Ishikawa (cell line): Measurements from ENCODE around the gene MDFI.

Experiments used
- CEBPB ChIP-seq: IDR thresholded peaks from 2 replicates; pipeline ENCODE4 v1.6.1; 2012
- CREB1 ChIP-seq: IDR thresholded peaks from 2 replicates; pipeline ENCODE4 v1.6.1; 2012; ENCODE audit warnings: low read depth
- EGR1 ChIP-seq: IDR thresholded peaks from 2 replicates; pipeline ENCODE4 v1.6.1; 2012
- EP300 ChIP-seq: IDR thresholded peaks from 2 replicates; pipeline ENCODE4 v1.6.1; 2012; ENCODE audit warnings: borderline replicate concordance
- FOXM1 ChIP-seq: IDR thresholded peaks from 2 replicates; pipeline ENCODE4 v1.6.1; 2012; ENCODE audit warnings: low read depth, borderline replicate concordance
- NFIC ChIP-seq: IDR thresholded peaks from 2 replicates; pipeline ENCODE4 v1.6.1; 2012
- RAD21 ChIP-seq: IDR thresholded peaks from 2 replicates; pipeline ENCODE4 v1.6.1; 2012; ENCODE audit warnings: low read depth
- TAF1 ChIP-seq: IDR thresholded peaks from 2 replicates; pipeline ENCODE4 v1.6.1; 2012; ENCODE audit warnings: low read depth, mild to moderate bottlenecking
- TCF12 ChIP-seq: IDR thresholded peaks from 2 replicates; pipeline ENCODE4 v1.6.1; 2012; ENCODE audit warnings: low read depth
- TEAD4 ChIP-seq: IDR thresholded peaks from 2 replicates; pipeline ENCODE4 v1.6.1; 2012
- YY1 ChIP-seq: IDR thresholded peaks from 2 replicates; pipeline ENCODE4 v1.6.1; 2012; ENCODE audit warnings: low read depth
- ZBTB7A ChIP-seq: IDR thresholded peaks from 2 replicates; pipeline ENCODE4 v1.6.1; 2012; ENCODE audit warnings: low read depth
- TF ChIP-seq, protein P1 (sequence below): IDR thresholded peaks from 2 replicates; pipeline ENCODE4 v1.6.1; 2012
- TF ChIP-seq, protein P2 (sequence below): IDR thresholded peaks from 2 replicates; pipeline ENCODE4 v1.6.1; 2012
- TF ChIP-seq, protein P3 (sequence below): IDR thresholded peaks from 2 replicates; pipeline ENCODE4 v1.6.1; 2012; ENCODE audit warnings: low read depth, mild to moderate bottlenecking

MDFI gene

DNA sequence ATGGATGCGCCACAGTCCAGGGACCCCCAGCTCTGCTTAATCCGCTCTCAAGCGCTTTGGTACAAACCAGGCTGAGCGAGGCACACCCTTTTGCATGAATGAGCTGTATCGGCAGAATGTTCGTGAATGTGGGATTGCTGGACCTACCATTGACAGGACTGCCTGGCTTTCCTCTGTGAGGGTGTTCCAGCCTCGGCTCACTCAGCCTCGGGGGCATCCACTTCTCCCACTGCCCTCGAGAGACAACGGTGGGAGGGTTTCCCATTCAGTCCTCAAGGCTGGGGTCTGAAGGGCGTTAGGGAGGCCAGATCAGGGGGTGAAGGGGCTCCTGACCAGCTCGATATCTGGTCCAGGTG, 17.4 kb downstream of the MDFI start:
- TF ChIP-seq, protein P1, sequence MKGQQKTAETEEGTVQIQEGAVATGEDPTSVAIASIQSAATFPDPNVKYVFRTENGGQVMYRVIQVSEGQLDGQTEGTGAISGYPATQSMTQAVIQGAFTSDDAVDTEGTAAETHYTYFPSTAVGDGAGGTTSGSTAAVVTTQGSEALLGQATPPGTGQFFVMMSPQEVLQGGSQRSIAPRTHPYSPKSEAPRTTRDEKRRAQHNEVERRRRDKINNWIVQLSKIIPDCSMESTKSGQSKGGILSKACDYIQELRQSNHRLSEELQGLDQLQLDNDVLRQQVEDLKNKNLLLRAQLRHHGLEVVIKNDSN = no peak
- TF ChIP-seq CEBPB (no peak), RAD21 (no peak), YY1 (no peak), TAF1 (no peak), CREB1 (no peak), ZBTB7A (no peak), NFIC (no peak), TCF12 (no peak), EP300 (no peak), FOXM1 (no peak), EGR1 (no peak), TEAD4 (no peak)
- TF ChIP-seq, protein P2, sequence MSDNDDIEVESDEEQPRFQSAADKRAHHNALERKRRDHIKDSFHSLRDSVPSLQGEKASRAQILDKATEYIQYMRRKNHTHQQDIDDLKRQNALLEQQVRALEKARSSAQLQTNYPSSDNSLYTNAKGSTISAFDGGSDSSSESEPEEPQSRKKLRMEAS = no peak
- TF ChIP-seq, protein P3, sequence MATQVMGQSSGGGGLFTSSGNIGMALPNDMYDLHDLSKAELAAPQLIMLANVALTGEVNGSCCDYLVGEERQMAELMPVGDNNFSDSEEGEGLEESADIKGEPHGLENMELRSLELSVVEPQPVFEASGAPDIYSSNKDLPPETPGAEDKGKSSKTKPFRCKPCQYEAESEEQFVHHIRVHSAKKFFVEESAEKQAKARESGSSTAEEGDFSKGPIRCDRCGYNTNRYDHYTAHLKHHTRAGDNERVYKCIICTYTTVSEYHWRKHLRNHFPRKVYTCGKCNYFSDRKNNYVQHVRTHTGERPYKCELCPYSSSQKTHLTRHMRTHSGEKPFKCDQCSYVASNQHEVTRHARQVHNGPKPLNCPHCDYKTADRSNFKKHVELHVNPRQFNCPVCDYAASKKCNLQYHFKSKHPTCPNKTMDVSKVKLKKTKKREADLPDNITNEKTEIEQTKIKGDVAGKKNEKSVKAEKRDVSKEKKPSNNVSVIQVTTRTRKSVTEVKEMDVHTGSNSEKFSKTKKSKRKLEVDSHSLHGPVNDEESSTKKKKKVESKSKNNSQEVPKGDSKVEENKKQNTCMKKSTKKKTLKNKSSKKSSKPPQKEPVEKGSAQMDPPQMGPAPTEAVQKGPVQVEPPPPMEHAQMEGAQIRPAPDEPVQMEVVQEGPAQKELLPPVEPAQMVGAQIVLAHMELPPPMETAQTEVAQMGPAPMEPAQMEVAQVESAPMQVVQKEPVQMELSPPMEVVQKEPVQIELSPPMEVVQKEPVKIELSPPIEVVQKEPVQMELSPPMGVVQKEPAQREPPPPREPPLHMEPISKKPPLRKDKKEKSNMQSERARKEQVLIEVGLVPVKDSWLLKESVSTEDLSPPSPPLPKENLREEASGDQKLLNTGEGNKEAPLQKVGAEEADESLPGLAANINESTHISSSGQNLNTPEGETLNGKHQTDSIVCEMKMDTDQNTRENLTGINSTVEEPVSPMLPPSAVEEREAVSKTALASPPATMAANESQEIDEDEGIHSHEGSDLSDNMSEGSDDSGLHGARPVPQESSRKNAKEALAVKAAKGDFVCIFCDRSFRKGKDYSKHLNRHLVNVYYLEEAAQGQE = no peak

DNA sequence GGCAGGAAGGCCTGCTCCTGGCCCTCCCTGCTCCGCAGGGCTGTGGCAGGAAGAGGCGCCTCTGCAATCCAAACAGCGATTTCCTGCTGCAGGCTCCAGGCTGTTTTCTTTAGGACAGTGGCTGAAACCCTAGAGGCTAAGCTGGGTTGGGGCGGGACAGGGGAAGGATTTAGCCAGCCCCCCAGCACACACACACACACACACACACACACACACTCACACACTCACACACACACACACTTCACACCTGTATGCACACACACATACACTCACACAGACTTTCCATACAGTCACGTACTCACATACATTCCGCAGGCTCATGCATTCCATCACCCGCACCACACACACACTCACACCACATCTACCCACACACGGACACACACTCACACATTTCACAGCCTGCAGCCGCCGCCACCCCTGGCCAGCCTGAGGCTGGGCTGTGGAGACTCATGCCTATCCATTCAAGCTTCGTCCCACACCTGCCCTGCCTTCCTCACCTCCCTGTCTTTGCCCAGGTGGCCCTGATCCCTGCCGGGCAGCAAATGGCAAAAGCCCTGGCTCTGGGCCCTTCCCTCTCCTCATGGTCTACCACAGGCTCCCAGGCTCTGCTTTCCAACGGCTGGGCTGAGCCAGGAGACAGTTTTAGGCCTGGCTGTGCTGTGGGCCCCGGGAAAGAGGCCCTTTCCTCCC, 17.9 kb downstream of the MDFI start:
- TF ChIP-seq, protein P2 = no peak
- TF ChIP-seq EP300 (no peak), CREB1 (no peak), RAD21 (no peak)

DNA sequence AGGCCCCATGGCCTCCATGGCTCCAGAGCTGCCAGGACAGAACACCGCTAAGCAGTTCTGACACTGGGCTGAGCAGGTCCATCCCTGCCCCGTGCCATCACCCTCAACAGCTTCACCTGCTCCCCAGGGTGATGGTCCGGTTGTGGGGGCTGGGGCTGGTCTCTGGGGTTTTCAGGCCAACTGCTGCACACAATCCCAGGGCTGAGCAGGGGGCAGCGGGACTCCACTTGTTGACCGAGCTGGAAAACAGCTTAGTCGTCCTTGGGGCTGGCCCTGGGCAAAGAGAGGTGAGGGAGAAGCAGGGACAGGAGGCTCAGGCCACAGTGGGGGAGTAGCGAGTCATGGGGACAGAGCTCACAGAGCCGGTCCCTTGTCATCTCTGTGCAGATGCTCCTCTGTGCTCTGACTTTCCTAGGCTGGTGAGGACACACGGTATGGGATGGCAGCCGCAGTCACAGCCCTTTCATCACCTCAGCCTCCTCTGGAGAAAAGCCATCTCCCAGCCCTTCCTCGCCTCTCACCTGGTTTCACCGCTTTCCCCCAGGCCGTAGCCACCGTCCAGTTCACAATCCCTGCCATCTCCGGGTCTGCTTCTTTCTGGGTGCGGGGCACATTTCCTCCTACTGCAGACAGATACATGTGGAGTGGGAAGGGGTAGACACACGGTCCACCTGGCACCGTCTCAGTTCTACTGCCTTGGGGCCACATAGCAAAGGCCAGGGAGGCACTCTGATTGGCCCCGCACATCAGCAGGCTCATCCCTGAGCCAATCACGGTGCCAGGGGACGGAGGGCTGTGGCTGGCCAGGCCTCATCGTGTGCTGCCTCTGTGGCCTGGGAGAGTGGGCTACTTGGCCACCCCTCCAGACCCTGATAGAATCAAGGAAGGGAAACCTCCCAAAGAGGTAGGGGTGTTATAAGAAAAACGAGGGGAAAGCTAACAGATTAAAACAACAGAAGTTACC, 19.1 kb downstream of the MDFI start:
- TF ChIP-seq CREB1 (no peak), ZBTB7A (no peak)
- TF ChIP-seq, protein P3 = no peak

DNA sequence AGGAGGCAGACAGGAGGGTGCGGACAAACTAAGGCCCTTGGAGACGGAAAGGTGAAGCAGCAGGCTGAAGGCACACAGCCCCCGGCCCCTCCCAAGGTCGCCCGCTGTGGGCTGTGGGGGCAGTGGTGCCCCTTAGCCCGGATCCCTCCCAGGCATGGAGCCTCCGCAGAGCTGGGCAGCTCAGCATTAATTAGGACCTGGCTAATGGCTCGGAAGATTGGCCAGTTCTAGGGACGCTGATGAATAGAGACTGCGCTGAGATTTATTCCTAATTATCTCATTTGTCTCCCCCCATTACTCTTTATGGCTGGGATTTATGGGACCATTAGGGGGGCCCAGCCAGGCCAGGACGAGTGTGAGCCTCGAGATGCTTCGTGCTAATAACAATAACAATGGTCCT, 20.4 kb downstream of the MDFI start:
- TF ChIP-seq, protein P3 = no peak
- TF ChIP-seq RAD21 (no peak), FOXM1 (no peak), EP300 (no peak), TEAD4 (no peak)
- TF ChIP-seq, protein P1 = no peak

DNA sequence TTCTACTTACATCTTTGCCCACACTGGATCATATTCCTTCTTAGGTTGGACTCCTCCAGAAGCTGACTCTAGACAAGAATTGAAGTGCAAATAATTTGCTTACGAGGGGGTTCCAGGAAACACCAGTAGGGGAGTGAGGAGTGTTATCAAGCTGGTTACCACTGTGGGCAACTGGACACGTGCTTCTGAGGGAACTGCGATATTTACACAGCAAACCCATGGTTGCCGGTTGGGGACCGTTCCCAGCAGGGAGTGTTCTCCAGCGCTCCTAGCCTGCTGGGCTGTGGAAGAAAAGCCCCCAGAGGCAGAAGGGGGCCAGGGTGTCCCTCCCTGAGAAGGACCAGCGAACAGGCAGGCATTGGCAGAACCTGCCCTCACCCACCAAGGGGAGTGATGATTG, 21.7 kb downstream of the MDFI start:
- TF ChIP-seq YY1 (no peak), CEBPB (no peak), CREB1 (no peak), TAF1 (no peak), NFIC (no peak)
- TF ChIP-seq, protein P1 = no peak
- TF ChIP-seq, protein P2 = no peak
